ENCODE data around the gene CCDC92B. TPM values are rescaled to one million over a fixed set of nuclear protein-coding genes. Genes with fewer than 3 reads are reported as not detected.

CCDC92B gene
- total and polyA plus RNA-seq, 2 experiments from 2014 or later: 0.10 TPM; not detected in 1

DNA sequence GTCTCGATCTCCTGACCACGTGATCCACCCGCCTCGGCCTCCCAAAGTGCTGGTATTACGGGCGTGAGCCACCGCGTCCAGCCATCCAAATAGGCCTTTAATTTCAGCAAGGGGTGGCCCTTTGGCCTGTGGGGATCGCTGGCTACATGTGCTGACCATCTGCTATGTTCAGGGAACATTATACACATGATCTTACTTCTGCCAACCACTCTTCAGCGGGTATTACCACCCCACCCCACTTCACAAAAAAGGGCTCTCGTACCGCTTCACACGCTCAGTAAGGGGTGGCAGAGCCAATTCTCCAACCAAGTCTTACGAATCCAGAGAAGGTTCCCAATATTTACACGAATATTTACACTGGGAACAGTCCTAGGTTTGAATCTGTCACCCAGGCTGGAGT, 11.8 kb downstream of the CCDC92B start:
- Histone ChIP-seq H3K27me3 (no peaks in the 10 kb centered on the region), H3K9me2 (replicated peaks; ENCODE audit: insufficient read depth) (no peaks in the 10 kb centered on the region), H3K79me2 (no peaks in the 10 kb centered on the region), H3K4me3 (no peak overlapping the region), H3K27ac (no peak overlapping the region), H3K9me3 (ENCODE audit: low read depth) (no peaks in the 10 kb centered on the region), H2AFZ (no peak overlapping the region), H3K4me2 (no peak overlapping the region), H4K20me1 (ENCODE audit: insufficient read depth, poor library complexity, severe bottlenecking) (no peaks in the 10 kb centered on the region), H3K36me3 (replicated peaks; ENCODE audit: insufficient read depth, low read depth) (no peaks in the 10 kb centered on the region), H3K4me1 (ENCODE audit: insufficient read depth) (no peaks in the 10 kb centered on the region)
- TF ChIP-seq EZH2phosphoT487 (IDR thresholded peaks at IDR 0.05; ENCODE audit: low read depth, severe bottlenecking, unreplicated experiment) (no peak), EZH2 (IDR thresholded peaks at IDR 0.05; ENCODE audit: borderline replicate concordance) (no peak)
- TF ChIP-seq, protein P1, sequence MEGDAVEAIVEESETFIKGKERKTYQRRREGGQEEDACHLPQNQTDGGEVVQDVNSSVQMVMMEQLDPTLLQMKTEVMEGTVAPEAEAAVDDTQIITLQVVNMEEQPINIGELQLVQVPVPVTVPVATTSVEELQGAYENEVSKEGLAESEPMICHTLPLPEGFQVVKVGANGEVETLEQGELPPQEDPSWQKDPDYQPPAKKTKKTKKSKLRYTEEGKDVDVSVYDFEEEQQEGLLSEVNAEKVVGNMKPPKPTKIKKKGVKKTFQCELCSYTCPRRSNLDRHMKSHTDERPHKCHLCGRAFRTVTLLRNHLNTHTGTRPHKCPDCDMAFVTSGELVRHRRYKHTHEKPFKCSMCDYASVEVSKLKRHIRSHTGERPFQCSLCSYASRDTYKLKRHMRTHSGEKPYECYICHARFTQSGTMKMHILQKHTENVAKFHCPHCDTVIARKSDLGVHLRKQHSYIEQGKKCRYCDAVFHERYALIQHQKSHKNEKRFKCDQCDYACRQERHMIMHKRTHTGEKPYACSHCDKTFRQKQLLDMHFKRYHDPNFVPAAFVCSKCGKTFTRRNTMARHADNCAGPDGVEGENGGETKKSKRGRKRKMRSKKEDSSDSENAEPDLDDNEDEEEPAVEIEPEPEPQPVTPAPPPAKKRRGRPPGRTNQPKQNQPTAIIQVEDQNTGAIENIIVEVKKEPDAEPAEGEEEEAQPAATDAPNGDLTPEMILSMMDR (IDR thresholded peaks at IDR 0.05; ENCODE audit: poor library complexity): no peak
- DNase-seq (ENCODE audit: low spot score): no peak
- 97% methylated on average over 13 of the region's 15 CpGs for WGBS (ENCODE audit: low lambda C conversion rate, missing lambda C conversion rate)

DNA sequence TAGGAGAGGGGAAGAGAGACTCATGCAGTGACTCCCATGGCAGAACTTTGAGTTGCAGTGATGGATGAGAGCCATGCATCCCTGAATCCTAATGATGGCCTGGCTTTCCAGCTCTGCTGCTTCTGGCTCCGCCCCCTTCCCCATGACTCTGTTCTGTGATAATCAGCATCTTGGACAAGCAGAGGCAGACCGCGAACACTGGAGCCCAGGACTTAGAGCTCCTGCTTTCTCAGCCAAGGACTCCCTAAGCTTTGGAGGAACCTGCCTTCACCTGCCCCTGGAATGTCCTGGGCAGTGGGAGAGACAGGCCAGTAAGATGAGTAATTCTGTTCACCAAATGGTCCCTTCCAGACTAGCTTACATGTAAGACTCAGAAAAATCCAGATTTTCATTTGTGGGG, 12.5 kb downstream of the CCDC92B start:
- Histone ChIP-seq H3K27ac (no peak overlapping the region), H3K4me2 (no peak overlapping the region), H3K4me3 (no peak overlapping the region), H3K9me3 (ENCODE audit: low read depth) (no peaks in the 10 kb centered on the region), H3K4me1 (ENCODE audit: insufficient read depth) (no peaks in the 10 kb centered on the region), H3K79me2 (no peaks in the 10 kb centered on the region), H3K9me2 (replicated peaks; ENCODE audit: insufficient read depth) (no peaks in the 10 kb centered on the region), H3K27me3 (no peaks in the 10 kb centered on the region), H4K20me1 (ENCODE audit: insufficient read depth, poor library complexity, severe bottlenecking) (no peaks in the 10 kb centered on the region), H3K36me3 (replicated peaks; ENCODE audit: insufficient read depth, low read depth) (no peaks in the 10 kb centered on the region), H2AFZ (no peak overlapping the region)
- 77% methylated on average over 3 of the region's 3 CpGs for WGBS (ENCODE audit: low lambda C conversion rate, missing lambda C conversion rate)
- TF ChIP-seq, protein P1 (IDR thresholded peaks at IDR 0.05; ENCODE audit: poor library complexity): no peak
- TF ChIP-seq EZH2 (IDR thresholded peaks at IDR 0.05; ENCODE audit: borderline replicate concordance) (no peak), EZH2phosphoT487 (IDR thresholded peaks at IDR 0.05; ENCODE audit: low read depth, severe bottlenecking, unreplicated experiment) (no peak)
- DNase-seq (ENCODE audit: low spot score): no peak

DNA sequence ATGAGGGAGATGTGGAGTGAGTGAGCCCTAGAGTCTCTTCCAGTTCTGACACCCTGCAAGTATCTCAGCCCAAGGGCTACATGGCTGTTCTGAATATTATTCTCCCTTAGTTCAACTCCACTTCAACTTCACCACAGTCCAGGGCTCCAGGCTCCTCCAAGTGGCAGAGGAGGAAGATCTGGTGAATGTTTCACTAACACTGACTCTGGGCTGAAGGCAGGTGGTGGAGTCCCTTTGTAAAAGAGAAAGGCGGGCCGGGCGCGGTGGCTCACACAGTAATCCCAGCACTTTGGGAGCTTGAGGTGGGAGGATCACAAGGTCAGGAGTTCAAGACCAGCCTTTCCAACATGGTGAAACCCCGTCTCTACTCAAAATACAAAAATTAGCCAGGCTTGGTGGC, 13.6 kb downstream of the CCDC92B start:
- WGBS (ENCODE audit: low lambda C conversion rate, missing lambda C conversion rate): 79% methylated on average over 5 of the region's 5 CpGs

More for the DNA sequence above, 13.6 kb downstream of the CCDC92B start:
- Histone ChIP-seq H4K20me1 (ENCODE audit: insufficient read depth, poor library complexity, severe bottlenecking) (no peaks in the 10 kb centered on the region), H3K27ac (no peak overlapping the region), H2AFZ (no peak overlapping the region), H3K4me3 (no peak overlapping the region), H3K36me3 (replicated peaks; ENCODE audit: insufficient read depth, low read depth) (no peaks in the 10 kb centered on the region), H3K79me2 (no peaks in the 10 kb centered on the region), H3K9me2 (replicated peaks; ENCODE audit: insufficient read depth) (no peaks in the 10 kb centered on the region), H3K27me3 (no peaks in the 10 kb centered on the region), H3K4me2 (no peak overlapping the region), H3K4me1 (ENCODE audit: insufficient read depth) (no peaks in the 10 kb centered on the region), H3K9me3 (ENCODE audit: low read depth) (no peaks in the 10 kb centered on the region)
- TF ChIP-seq EZH2 (IDR thresholded peaks at IDR 0.05; ENCODE audit: borderline replicate concordance) (no peak), EZH2phosphoT487 (IDR thresholded peaks at IDR 0.05; ENCODE audit: low read depth, severe bottlenecking, unreplicated experiment) (no peak)
- TF ChIP-seq, protein P1 (IDR thresholded peaks at IDR 0.05; ENCODE audit: poor library complexity): no peak
- no peak for DNase-seq (ENCODE audit: low spot score)
